Left renal cortex interstitium (tissue), 4 donors: ENCODE measurements around the gene PLCB1. TPM values are rescaled to one million over a fixed set of nuclear protein-coding genes. Genes with fewer than 3 reads are reported as not detected.
"Not testable (repeated sequence)": the region's sequence is repeated elsewhere in the genome, so short reads cannot be mapped to it uniquely, and the experiment has no call there.

Experiments used
- DNase-seq, 4 donors: peaks; one replicate each; pipeline ENCODE4 v3.0.0-alpha.2; 2013; ENCODE audit warnings: low read depth in 4 of 4, low spot score in 2 of 4, missing footprints in 1 of 4
- polyA plus RNA-seq, 4 donors: library from polyadenylated mRNA; unstranded; fragments of 120-200 nt; gene quantifications; one replicate each; pipeline ENCODE4 v1.2.1, GENCODE V29; 2013; ENCODE audit not compliant: insufficient read length in 4 of 4

PLCB1 gene
- polyA plus RNA-seq, 4 donors: 35.5 to 66.8 (median 41.4) TPM

GRCh38 chr20:8328189-8328588, 196.1 kb downstream of the PLCB1 start:
- no peak for DNase-seq

GRCh38 chr20:8330319-8330784, 198.3 kb downstream of the PLCB1 start:
- DNase-seq: no peak

GRCh38 chr20:8330785-8331695, 199.0 kb downstream of the PLCB1 start:
- no peak for DNase-seq

GRCh38 chr20:8331740-8332412, 199.8 kb downstream of the PLCB1 start:
- DNase-seq: no peak

- no peak for DNase-seq
These were observed 202.6 kb downstream of the PLCB1 start for GRCh38 chr20:8334641-8335040.

- no peak for DNase-seq
These were observed 203.0 kb downstream of the PLCB1 start for GRCh38 chr20:8335059-8335458.

GRCh38 chr20:8335495-8336195, 203.6 kb downstream of the PLCB1 start:
- DNase-seq: no peak

- DNase-seq: no peak
These were observed 207.3 kb downstream of the PLCB1 start for GRCh38 chr20:8339349-8339748.

- no peak for DNase-seq
These were observed 210.3 kb downstream of the PLCB1 start for GRCh38 chr20:8342391-8342790.

- no peak for DNase-seq
These were observed 212.0 kb downstream of the PLCB1 start for GRCh38 chr20:8344106-8344505.

GRCh38 chr20:8344631-8345030, 212.6 kb downstream of the PLCB1 start:
- DNase-seq: no peak

GRCh38 chr20:8346700-8347270, 214.7 kb downstream of the PLCB1 start:
- no peak for DNase-seq

GRCh38 chr20:8350225-8350624, 218.2 kb downstream of the PLCB1 start:
- DNase-seq: not testable (repeated sequence)

GRCh38 chr20:8352486-8352885, 220.4 kb downstream of the PLCB1 start:
- DNase-seq: no peak

GRCh38 chr20:8353512-8353911, 221.4 kb downstream of the PLCB1 start:
- DNase-seq: no peak

- DNase-seq: no peak
These were observed 223.4 kb downstream of the PLCB1 start for GRCh38 chr20:8355453-8355852.

- DNase-seq: no peak
These were observed 224.7 kb downstream of the PLCB1 start for GRCh38 chr20:8356806-8357205.

GRCh38 chr20:8357703-8358102, 225.6 kb downstream of the PLCB1 start:
- no peak for DNase-seq

GRCh38 chr20:8360035-8360434, 228.0 kb downstream of the PLCB1 start:
- no peak for DNase-seq

GRCh38 chr20:8361006-8361652, 229.1 kb downstream of the PLCB1 start:
- no peak for DNase-seq
